Stimulated activated CD8-positive, alpha-beta memory T cell treated with anti-CD3 and anti-CD28 coated beads, Interleukin-2, amount 100 ng/mL, for 1 hour (primary cell): ENCODE data around the gene QSOX2.
A peak's percentile ranks its signal among the peaks of the same experiment; 100 is the strongest.

Source experiments
- DNase-seq, 2 donors: peaks; one replicate each; pipeline ENCODE4 v3.0.0-alpha.2; 2020; ENCODE audit warnings: low read depth in 2 of 2

The QSOX2 gene

DNA sequence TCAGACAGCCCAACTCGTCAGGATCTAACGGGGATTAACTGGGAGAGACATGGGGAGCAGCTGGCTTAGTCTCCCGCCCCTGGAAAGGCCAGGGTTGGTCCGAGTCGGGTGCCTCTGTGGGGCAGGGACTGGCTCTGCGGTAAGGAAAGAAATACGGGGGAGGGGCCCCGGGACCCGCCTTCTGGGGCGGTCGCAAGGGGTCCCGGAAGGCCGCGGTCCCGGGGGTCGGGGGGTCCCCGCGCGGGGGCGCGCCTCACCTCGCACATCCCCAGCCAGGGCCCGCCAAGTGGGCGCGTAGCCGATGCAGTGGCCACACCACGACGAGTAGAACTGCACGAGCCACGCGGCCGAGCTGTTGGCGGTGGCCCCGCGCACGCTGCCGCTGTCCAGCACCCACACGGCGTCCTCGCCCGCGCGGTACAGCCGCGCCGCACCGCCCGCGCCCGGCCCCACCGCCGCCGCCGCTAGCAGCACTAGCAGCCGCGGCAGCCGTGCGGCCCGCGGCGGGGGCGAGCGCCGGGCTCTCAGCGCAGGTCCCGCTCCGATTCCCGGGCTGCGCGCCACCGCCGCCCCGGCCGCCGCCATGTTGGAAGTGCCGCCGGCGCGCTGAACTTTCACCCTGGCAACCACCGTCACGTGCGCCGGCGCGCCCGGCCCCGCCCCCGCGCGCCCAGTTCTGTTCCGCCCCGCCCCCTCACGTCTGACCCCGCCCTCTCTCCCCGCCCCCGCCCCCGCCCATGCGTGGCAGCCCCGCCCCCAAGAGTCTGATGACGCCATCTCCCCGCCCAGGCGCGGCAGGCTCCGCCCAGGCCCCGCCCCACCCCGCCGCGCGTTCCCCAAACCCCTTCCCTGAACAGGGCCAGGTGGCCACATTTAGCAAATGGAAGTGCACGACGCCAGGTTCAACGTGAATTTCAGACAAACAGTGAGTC is at the start of gene QSOX2:
Gene QSOX2 (minus strand): TSS at position 594 of the 932 bp plus-strand sequence. CDS start 9 bp downstream, at position 585.
- peak; percentile 71 to 81 for DNase-seq

GRCh38 chr9:136295055-136295454 is 49.4 kb upstream of the QSOX2 start:
- DNase-seq: no peak

GRCh38 chr9:136294437-136294836 is 48.8 kb upstream of the QSOX2 start:
- DNase-seq: no peak

- DNase-seq: no peak
Measured at GRCh38 chr9:136293476-136294077, 48.0 kb upstream of the QSOX2 start.

DNA sequence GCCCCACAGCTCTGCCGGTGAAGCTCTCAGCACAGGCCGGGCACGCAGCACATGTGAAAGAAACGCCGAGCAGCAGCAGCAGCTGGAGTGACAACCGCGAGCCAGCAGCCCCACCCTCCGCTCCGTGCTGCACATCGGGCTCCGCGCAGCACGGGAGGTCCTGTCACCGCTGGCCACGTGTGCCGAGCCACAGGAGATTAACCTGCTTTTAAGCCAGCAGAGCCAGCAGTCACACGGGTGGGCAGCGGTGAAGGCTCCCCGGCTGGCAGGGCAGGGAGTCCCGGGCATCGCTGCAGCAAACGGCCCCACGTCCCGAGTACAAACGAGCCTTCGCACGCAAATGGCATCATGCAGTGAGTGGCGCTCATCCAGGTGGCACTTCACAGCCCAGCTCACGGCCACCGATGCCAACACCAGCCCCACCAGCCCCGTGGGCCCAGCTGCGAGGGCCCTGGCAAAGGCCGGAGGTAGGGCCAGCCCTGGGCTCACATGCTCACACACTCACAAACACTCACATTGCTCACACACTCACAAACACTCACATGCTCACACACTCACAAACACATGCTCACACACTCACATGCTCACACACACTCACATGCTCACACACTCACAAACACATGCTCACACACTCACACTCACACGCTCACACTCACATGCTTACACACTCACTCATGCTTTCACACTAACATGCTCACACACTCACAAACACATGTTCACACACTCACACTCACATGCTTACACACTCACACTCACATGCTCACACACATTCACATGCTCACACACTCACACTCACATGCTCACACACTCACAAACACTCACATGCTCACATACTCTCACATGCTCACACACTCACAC is 47.2 kb upstream of the QSOX2 start:
- DNase-seq: no peak

DNA sequence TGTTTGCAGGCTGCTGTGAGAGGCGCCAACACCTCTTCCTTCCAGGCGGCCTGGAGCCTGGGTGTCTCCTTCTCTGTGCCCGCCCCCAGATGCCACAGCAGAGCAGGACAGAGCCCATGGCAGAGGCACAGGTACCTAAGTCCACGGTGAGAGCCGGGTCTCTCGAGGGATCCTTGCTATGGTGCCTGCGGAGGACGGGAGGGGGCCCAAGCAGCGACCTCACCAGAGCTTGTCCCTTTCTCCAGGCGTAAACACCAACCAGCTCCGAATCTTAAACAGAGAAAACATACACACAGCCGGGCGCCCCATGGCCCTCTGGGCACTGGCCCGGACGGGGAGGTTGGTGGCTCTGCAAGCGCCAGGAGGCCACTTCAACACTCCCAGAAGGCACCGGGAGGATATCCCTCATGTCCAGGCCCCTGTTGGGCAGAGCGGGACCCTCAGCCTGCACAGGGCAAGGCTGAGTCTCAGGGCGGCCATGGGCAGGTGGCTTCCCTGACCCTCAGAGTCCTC is 46.5 kb upstream of the QSOX2 start:
- DNase-seq: no peak

- no peak for DNase-seq
Measured at GRCh38 chr9:136291306-136292025, 45.9 kb upstream of the QSOX2 start.

- DNase-seq: no peak
Measured at GRCh38 chr9:136290508-136291000, 44.9 kb upstream of the QSOX2 start.

- DNase-seq: no peak
Measured at GRCh38 chr9:136289651-136290507, 44.3 kb upstream of the QSOX2 start.

- no peak for DNase-seq
Measured at GRCh38 chr9:136287960-136288753, 42.5 kb upstream of the QSOX2 start.

DNA sequence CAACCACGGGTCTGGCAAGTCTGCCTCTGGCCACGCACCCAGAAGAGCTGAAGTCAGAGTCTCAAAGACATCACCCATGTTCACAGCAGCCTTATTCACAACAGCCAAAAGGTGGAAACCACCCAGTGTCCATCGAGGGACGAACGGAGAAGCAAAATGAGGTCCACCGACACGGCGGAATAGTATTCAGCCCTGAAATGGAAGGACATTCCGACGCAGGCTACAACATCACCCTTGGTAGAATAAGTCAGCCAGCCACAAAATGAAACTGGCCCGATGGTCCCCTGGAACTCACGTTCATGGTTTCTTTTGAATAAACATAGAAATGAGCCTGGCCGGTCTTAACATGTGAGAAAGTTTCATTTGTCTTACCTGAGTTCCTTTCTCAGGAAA is 41.4 kb upstream of the QSOX2 start:
- no peak for DNase-seq

GRCh38 chr9:136286359-136286986 is 40.9 kb upstream of the QSOX2 start:
- DNase-seq: no peak

DNA sequence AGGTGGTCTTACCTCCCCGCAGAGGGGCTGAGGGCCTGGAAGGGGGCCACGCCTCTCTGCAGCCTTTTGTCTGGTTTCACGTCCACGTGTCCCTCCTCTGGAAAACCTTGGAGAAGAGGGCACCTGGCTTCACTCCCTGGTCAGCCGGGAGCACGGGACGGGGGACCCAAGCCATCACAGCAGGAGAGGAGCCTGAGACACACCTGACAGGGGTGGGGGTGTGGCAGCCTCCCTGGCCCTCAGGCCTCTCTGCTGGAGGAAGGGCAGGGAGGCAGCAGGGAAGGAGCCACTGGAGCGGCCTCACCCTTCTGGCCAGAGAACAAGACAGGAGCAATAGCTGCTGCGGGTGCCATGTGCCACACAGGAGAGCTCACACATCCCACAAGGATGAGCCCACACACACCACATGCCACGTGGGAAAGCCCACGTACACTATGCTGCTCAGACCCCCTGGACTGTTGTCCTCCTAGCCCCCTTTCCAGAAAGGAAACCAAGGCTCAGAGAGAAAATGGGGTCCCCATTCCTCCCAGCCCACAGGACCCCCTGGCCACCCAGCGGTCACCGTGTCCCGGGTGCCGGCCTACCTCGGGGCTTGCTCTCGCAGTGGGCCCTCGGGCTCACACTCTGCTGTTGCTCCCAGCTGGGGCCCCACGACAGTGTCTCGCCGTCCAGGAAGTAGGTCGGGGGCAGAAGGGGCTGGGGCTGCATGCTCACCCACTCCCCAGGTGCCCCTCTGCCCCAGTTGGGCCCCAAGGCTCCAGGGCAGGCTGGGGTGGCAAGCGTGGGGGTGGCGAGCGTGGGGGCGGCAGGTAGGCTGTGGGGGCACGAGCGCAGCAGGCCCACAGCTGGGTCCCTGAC is 40.1 kb upstream of the QSOX2 start:
- no peak for DNase-seq

- DNase-seq: no peak
Measured at GRCh38 chr9:136284951-136285350, 39.3 kb upstream of the QSOX2 start.

- no peak for DNase-seq
Measured at GRCh38 chr9:136284311-136284710, 38.7 kb upstream of the QSOX2 start.

GRCh38 chr9:136283291-136284235 is 38.0 kb upstream of the QSOX2 start:
- DNase-seq: peak; percentile 24 to 48
